HEK293 (cell line): ENCODE results near the gene C19orf25.

ENCODE experiments used
- GLIS2 ChIP-seq: fragments of 450-650 bp; formaldehyde crosslinking; IDR thresholded peaks from 2 replicates; pipeline ENCODE4 v1.5.1; 2016; ENCODE audit warnings: missing biosample characterization, missing genetic modification characterization
- KLF1 ChIP-seq: fragments of 450-650 bp; formaldehyde crosslinking; IDR thresholded peaks from 2 replicates; pipeline ENCODE4 v1.5.1; 2016; ENCODE audit warnings: missing biosample characterization, missing genetic modification characterization
- PRDM10 ChIP-seq: fragments of 450-650 bp; formaldehyde crosslinking; IDR thresholded peaks from 2 replicates; pipeline ENCODE4 v1.5.1; 2016; ENCODE audit warnings: missing biosample characterization, missing genetic modification characterization
- SCRT1 ChIP-seq: fragments of 450-650 bp; formaldehyde crosslinking; IDR thresholded peaks from 2 replicates; pipeline ENCODE4 v1.5.1; 2016; ENCODE audit warnings: missing biosample characterization, missing genetic modification characterization, borderline replicate concordance
- SCRT2 ChIP-seq: fragments of 450-650 bp; formaldehyde crosslinking; IDR thresholded peaks from 2 replicates; pipeline ENCODE4 v1.5.1; 2016; ENCODE audit warnings: missing biosample characterization, missing genetic modification characterization
- ZEB2 ChIP-seq: fragments of 450-650 bp; formaldehyde crosslinking; IDR thresholded peaks from 2 replicates; pipeline ENCODE4 v1.5.1; 2016; ENCODE audit warnings: missing biosample characterization, missing genetic modification characterization
- ZNF114 ChIP-seq: fragments of 450-650 bp; formaldehyde crosslinking; IDR thresholded peaks from 2 replicates; pipeline ENCODE4 v1.5.0; 2017; ENCODE audit warnings: missing biosample characterization, missing genetic modification characterization
- ZNF148 ChIP-seq: fragments of 450-650 bp; formaldehyde crosslinking; IDR thresholded peaks from 2 replicates; pipeline ENCODE4 v1.5.0; 2017; ENCODE audit warnings: missing biosample characterization, missing genetic modification characterization, borderline replicate concordance
- ZNF155 ChIP-seq: fragments of 450-650 bp; formaldehyde crosslinking; IDR thresholded peaks from 2 replicates; pipeline ENCODE4 v1.5.1; 2016; ENCODE audit warnings: missing biosample characterization, missing genetic modification characterization
- ZNF184 ChIP-seq: fragments of 450-650 bp; IDR thresholded peaks from 2 replicates; pipeline ENCODE4 v1.5.1; 2018; ENCODE audit warnings: missing biosample characterization, mild to moderate bottlenecking, missing genetic modification characterization
- ZNF423 ChIP-seq: fragments of 450-650 bp; formaldehyde crosslinking; IDR thresholded peaks from 2 replicates; pipeline ENCODE4 v1.5.1; 2016; ENCODE audit warnings: missing biosample characterization, missing genetic modification characterization
- ZNF501 ChIP-seq: fragments of 450-650 bp; formaldehyde crosslinking; IDR thresholded peaks from 2 replicates; pipeline ENCODE4 v1.5.1; 2016; ENCODE audit warnings: missing biosample characterization, missing genetic modification characterization
- ZNF514 ChIP-seq: fragments of 450-650 bp; formaldehyde crosslinking; IDR thresholded peaks from 2 replicates; pipeline ENCODE4 v1.5.1; 2016; ENCODE audit warnings: missing biosample characterization, missing genetic modification characterization
- ZNF555 ChIP-seq: fragments of 450-650 bp; formaldehyde crosslinking; conservative IDR thresholded peaks from 2 replicates; pipeline ENCODE4 v1.5.1; 2017; ENCODE audit warnings: missing biosample characterization, mild to moderate bottlenecking, missing genetic modification characterization, inconsistent platforms
- ZNF645 ChIP-seq: fragments of 450-650 bp; formaldehyde crosslinking; IDR thresholded peaks from 2 replicates; pipeline ENCODE4; 2016; ENCODE audit warnings: missing biosample characterization, missing genetic modification characterization
- ZNF677 ChIP-seq: fragments of 450-650 bp; IDR thresholded peaks from 2 replicates; pipeline ENCODE4 v1.5.0; 2018; ENCODE audit warnings: missing biosample characterization, mild to moderate bottlenecking, missing genetic modification characterization, moderate library complexity
- ZNF707 ChIP-seq: fragments of 450-650 bp; formaldehyde crosslinking; IDR thresholded peaks from 2 replicates; pipeline ENCODE4 v1.5.1; 2016; ENCODE audit warnings: missing biosample characterization, missing genetic modification characterization
- ZNF76 ChIP-seq: fragments of 450-650 bp; formaldehyde crosslinking; IDR thresholded peaks from 2 replicates; pipeline ENCODE4; 2016; ENCODE audit warnings: low read depth, missing biosample characterization, missing genetic modification characterization, borderline replicate concordance
- TF ChIP-seq, protein P1 (sequence below): fragments of 450-650 bp; IDR thresholded peaks from 2 replicates; pipeline ENCODE4 v1.5.1; 2018; ENCODE audit warnings: missing biosample characterization, missing genetic modification characterization
- TF ChIP-seq, protein P2 (sequence below): fragments of 450-650 bp; formaldehyde crosslinking; IDR thresholded peaks from 2 replicates; pipeline ENCODE4 v1.5.1; 2016; ENCODE audit warnings: missing biosample characterization, missing genetic modification characterization
- TF ChIP-seq, protein P3 (sequence below): fragments of 450-650 bp; formaldehyde crosslinking; IDR thresholded peaks from 2 replicates; pipeline ENCODE4 v1.5.1; 2016; ENCODE audit warnings: missing biosample characterization, missing genetic modification characterization
- TF ChIP-seq, protein P4 (sequence below): fragments of 450-650 bp; formaldehyde crosslinking; IDR thresholded peaks from 2 replicates; pipeline ENCODE4 v1.5.1; 2016; ENCODE audit warnings: missing biosample characterization, missing genetic modification characterization

Gene C19orf25

DNA sequence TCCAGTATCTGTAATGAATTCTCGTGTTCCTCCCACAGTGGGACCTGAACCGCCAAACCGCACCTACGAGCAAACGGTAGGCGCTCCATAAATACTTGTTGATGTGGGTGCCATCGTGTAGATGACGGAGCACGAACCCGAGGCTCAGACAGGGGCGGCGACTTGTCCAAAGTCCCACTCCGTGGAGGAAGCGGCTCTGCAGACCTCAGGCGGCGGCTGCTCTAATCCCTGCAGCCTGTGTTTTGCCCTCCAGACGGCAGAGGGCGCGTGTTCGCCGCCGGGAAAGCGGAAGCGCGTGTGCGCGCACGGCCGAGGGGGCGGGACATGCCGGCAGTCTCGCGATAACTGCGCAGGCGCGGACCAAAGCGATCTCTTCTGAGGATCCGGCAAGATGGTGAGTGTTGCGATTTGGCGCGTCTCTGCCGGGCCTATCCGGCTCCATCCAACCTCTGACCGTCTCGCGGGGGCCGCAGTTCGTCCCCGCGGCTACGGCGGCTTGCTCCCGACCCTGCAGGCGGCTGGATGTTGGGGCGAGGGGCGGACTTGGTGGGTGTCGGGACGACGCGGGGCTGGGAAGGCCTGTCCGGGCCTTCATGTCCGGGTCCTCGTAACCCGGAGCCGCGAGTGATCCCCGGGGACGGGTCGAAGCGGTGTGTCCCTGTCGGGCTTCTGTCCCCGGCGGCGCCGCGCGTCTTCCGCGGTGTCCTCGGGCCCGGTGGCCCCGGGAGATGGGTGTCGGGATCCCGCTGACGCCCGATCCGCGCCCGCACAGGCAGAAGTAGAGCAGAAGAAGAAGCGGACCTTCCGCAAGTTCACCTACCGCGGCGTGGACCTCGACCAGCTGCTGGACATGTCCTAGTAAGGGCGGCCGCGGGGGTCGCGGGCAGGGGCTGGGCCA, 40.7 kb downstream of the C19orf25 start, which contains the start of gene RPS15 (continued):
- TF ChIP-seq ZNF501 (tag by site-specific recombination) = peak; percentile 95
- TF ChIP-seq ZNF114 (tag by site-specific recombination) = no peak
- peak; percentile 92 for TF ChIP-seq SCRT2 (tag by site-specific recombination)
- TF ChIP-seq, protein P1, sequence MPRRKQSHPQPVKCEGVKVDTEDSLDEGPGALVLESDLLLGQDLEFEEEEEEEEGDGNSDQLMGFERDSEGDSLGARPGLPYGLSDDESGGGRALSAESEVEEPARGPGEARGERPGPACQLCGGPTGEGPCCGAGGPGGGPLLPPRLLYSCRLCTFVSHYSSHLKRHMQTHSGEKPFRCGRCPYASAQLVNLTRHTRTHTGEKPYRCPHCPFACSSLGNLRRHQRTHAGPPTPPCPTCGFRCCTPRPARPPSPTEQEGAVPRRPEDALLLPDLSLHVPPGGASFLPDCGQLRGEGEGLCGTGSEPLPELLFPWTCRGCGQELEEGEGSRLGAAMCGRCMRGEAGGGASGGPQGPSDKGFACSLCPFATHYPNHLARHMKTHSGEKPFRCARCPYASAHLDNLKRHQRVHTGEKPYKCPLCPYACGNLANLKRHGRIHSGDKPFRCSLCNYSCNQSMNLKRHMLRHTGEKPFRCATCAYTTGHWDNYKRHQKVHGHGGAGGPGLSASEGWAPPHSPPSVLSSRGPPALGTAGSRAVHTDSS (tag by site-specific recombination) = peak; percentile 25; the same call in 1 of the 2 replicates
- TF ChIP-seq ZNF645 (tag by site-specific recombination) = peak; percentile 87; the same call in 1 of the 2 replicates
- no peak for TF ChIP-seq ZNF184 (tag by site-specific recombination)
- TF ChIP-seq ZNF148 = no peak
- peak; percentile 85 for TF ChIP-seq ZNF76
- TF ChIP-seq ZNF555 (tag by site-specific recombination) = no peak
- TF ChIP-seq, protein P2, sequence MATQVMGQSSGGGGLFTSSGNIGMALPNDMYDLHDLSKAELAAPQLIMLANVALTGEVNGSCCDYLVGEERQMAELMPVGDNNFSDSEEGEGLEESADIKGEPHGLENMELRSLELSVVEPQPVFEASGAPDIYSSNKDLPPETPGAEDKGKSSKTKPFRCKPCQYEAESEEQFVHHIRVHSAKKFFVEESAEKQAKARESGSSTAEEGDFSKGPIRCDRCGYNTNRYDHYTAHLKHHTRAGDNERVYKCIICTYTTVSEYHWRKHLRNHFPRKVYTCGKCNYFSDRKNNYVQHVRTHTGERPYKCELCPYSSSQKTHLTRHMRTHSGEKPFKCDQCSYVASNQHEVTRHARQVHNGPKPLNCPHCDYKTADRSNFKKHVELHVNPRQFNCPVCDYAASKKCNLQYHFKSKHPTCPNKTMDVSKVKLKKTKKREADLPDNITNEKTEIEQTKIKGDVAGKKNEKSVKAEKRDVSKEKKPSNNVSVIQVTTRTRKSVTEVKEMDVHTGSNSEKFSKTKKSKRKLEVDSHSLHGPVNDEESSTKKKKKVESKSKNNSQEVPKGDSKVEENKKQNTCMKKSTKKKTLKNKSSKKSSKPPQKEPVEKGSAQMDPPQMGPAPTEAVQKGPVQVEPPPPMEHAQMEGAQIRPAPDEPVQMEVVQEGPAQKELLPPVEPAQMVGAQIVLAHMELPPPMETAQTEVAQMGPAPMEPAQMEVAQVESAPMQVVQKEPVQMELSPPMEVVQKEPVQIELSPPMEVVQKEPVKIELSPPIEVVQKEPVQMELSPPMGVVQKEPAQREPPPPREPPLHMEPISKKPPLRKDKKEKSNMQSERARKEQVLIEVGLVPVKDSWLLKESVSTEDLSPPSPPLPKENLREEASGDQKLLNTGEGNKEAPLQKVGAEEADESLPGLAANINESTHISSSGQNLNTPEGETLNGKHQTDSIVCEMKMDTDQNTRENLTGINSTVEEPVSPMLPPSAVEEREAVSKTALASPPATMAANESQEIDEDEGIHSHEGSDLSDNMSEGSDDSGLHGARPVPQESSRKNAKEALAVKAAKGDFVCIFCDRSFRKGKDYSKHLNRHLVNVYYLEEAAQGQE (tag by site-specific recombination) = peak; percentile 76
- TF ChIP-seq ZNF707 = no peak
- peak; percentile 62; the same call in 1 of the 2 replicates for TF ChIP-seq KLF1 (tag by site-specific recombination)
- TF ChIP-seq, protein P3, sequence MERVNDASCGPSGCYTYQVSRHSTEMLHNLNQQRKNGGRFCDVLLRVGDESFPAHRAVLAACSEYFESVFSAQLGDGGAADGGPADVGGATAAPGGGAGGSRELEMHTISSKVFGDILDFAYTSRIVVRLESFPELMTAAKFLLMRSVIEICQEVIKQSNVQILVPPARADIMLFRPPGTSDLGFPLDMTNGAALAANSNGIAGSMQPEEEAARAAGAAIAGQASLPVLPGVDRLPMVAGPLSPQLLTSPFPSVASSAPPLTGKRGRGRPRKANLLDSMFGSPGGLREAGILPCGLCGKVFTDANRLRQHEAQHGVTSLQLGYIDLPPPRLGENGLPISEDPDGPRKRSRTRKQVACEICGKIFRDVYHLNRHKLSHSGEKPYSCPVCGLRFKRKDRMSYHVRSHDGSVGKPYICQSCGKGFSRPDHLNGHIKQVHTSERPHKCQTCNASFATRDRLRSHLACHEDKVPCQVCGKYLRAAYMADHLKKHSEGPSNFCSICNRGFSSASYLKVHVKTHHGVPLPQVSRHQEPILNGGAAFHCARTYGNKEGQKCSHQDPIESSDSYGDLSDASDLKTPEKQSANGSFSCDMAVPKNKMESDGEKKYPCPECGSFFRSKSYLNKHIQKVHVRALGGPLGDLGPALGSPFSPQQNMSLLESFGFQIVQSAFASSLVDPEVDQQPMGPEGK (tag by site-specific recombination) = peak; percentile 62
- TF ChIP-seq ZEB2 (tag by site-specific recombination) = peak; percentile 84; the same call in 1 of the 2 replicates
- TF ChIP-seq ZNF514 (tag by site-specific recombination) = no peak
- TF ChIP-seq PRDM10 = peak; percentile 66
- TF ChIP-seq, protein P4, sequence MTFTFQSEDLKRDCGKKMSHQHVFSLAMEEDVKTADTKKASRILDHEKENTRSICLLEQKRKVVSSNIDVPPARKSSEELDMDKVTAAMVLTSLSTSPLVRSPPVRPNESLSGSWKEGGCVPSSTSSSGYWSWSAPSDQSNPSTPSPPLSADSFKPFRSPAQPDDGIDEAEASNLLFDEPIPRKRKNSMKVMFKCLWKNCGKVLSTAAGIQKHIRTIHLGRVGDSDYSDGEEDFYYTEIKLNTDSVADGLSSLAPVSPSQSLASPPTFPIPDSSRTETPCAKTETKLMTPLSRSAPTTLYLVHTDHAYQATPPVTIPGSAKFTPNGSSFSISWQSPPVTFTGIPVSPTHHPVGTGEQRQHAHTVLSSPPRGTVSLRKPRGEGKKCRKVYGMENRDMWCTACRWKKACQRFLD = no peak
- no peak for TF ChIP-seq SCRT1
- TF ChIP-seq ZNF677 (tag by site-specific recombination) = no peak
- TF ChIP-seq ZNF155 (tag by site-specific recombination) = no peak
- TF ChIP-seq ZNF423 = no peak
- no peak for TF ChIP-seq GLIS2 (tag by site-specific recombination)
